PC-9 (cell line): ENCODE data around the gene GABARAPL2. TPM values are rescaled to one million over a fixed set of nuclear protein-coding genes. Genes with fewer than 3 reads are reported as not detected.
"Not testable (repeated sequence)": the region's sequence is repeated elsewhere in the genome, so short reads cannot be mapped to it uniquely, and the experiment has no call there.

Source experiments
- BruUV-seq: library from RNA; stranded (reverse); fragments of 400-500 nt; replicated peaks from 2 replicates; lab custom pipeline; 2021; lab: Mats Ljungman, UMichigan
- CTCF ChIA-PET: fragments of 300-600 bp; sonication (Branson Sonifier 250); formaldehyde crosslinking; loops from one replicate; lab custom pipeline; 2022; ENCODE audit warnings: antibody characterized with exemption; lab: Charles Lee
- POLR2A ChIA-PET: fragments of 300-600 bp; sonication (Branson Sonifier 250); formaldehyde crosslinking; loops from one replicate; lab custom pipeline; 2022; ENCODE audit warnings: antibody characterized with exemption; ENCODE audit not compliant: unreplicated experiment; lab: Charles Lee
- DNase-seq, 2 experiments: peaks; one replicate each; pipeline versions ENCODE4 v3.0.0 to v3.0.0-alpha.2; 2015 to 2022; ENCODE audit warnings: mixed read lengths in 1 of 2
- H2AFZ ChIP-seq: fragments of 200-600 bp; sonication (generic); 2 replicates; pipeline ENCODE4 v1.8.1; 2017; ENCODE audit warnings: antibody characterized with exemption
- H3F3A ChIP-seq: fragments of 200-600 bp; sonication (generic); 2 replicates; pipeline ENCODE4 v1.8.1; 2017; ENCODE audit warnings: antibody characterized with exemption, mild to moderate bottlenecking, low read depth; ENCODE audit not compliant: insufficient read depth
- H3K27ac ChIP-seq: fragments of 200-600 bp; sonication (generic); 2 replicates; pipeline ENCODE4 v1.6.1; 2016; ENCODE audit warnings: mixed run types
- H3K27me3 ChIP-seq: fragments of 200-600 bp; sonication (generic); 2 replicates; pipeline ENCODE4 v1.6.1; 2016; ENCODE audit warnings: low read depth, mixed run types; ENCODE audit not compliant: insufficient read depth
- H3K36me3 ChIP-seq: fragments of 200-600 bp; sonication (generic); 2 replicates; pipeline ENCODE4 v1.6.1; 2016; ENCODE audit warnings: low read depth, mixed run types
- H3K4me1 ChIP-seq: fragments of 200-600 bp; sonication (generic); replicated peaks from 2 replicates; pipeline ENCODE4 v1.6.1; 2016; ENCODE audit warnings: mixed run types; ENCODE audit not compliant: insufficient read depth
- H3K4me2 ChIP-seq: fragments of 200-600 bp; sonication (generic); 2 replicates; pipeline ENCODE4 v1.6.1; 2017; ENCODE audit warnings: mixed run types
- H3K4me3 ChIP-seq: fragments of 200-600 bp; sonication (generic); 2 replicates; pipeline ENCODE4 v1.6.1; 2016; ENCODE audit warnings: mixed run types
- H3K79me2 ChIP-seq: fragments of 200-600 bp; sonication (generic); 2 replicates; pipeline ENCODE4 v1.6.1; 2017; ENCODE audit warnings: low read depth, mixed run types
- H3K9me2 ChIP-seq: fragments of 200-600 bp; sonication (generic); 2 replicates; pipeline ENCODE4 v1.8.1; 2017; ENCODE audit warnings: mild to moderate bottlenecking; ENCODE audit not compliant: insufficient read depth
- H3K9me3 ChIP-seq: fragments of 200-600 bp; sonication (generic); 2 replicates; pipeline ENCODE4 v1.8.1; 2016; ENCODE audit warnings: low read depth; ENCODE audit not compliant: insufficient read depth
- H4K20me1 ChIP-seq: fragments of 200-600 bp; sonication (generic); 2 replicates; pipeline ENCODE4 v1.8.1; 2017; ENCODE audit not compliant: insufficient read depth
- CTCF ChIP-seq: fragments of 200-600 bp; sonication (generic); conservative IDR thresholded peaks from 2 replicates; pipeline ENCODE4 v1.6.1; 2017; ENCODE audit warnings: mixed run types, antibody characterized with exemption, mild to moderate bottlenecking, moderate library complexity
- EZH2 ChIP-seq: fragments of 200-600 bp; sonication (generic); IDR thresholded peaks from 2 replicates; pipeline ENCODE4 v1.8.0; 2017; ENCODE audit warnings: antibody characterized with exemption, low read depth
- intact Hi-C: fragments of 100-400 bp; cut with micrococcal nuclease; formaldehyde crosslinking; loops from one replicate; pipeline ENCODE4 v1.10.0; 2022; ENCODE audit not compliant: unreplicated experiment
- total RNA-seq: library from RNA; stranded (reverse); gene quantifications from 2 replicates; pipeline ENCODE4 v1.2.3, GENCODE V29; 2021

Gene GABARAPL2
- total RNA-seq, 1 experiment from 2014 or later = 103 TPM

GRCh38 chr16:75537776-75538175 lies 28.4 kb upstream of the GABARAPL2 start:
- no peaks in the 10 kb centered on the region for H3K79me2 ChIP-seq
- intact Hi-C loops = no loop called here
- no peak overlapping the region for H3K4me2 ChIP-seq
- POLR2A ChIA-PET = no interaction called here
- no peaks in the 10 kb centered on the region for H3K36me3 ChIP-seq
- no peak for TF ChIP-seq EZH2
- TF ChIP-seq CTCF = no peak
- CTCF ChIA-PET = no interaction called here
- H4K20me1 ChIP-seq = no peaks in the 10 kb centered on the region
- no peak overlapping the region for H3K27ac ChIP-seq
- H3K9me2 ChIP-seq = no peaks in the 10 kb centered on the region
- no TSS peak for BruUV-seq
- no peak overlapping the region for H3K4me3 ChIP-seq
- no peak for DNase-seq
- no peak overlapping the region for H2AFZ ChIP-seq
- H3F3A ChIP-seq = no peaks in the 10 kb centered on the region
- no peaks in the 10 kb centered on the region for H3K4me1 ChIP-seq
- H3K27me3 ChIP-seq = no peaks in the 10 kb centered on the region
- H3K9me3 ChIP-seq = no peaks in the 10 kb centered on the region

- H4K20me1 ChIP-seq, CTCF ChIA-PET, H3K9me3 ChIP-seq, H3K79me2 ChIP-seq, H3K9me2 ChIP-seq, H3K27ac ChIP-seq, H3K36me3 ChIP-seq, H3K4me2 ChIP-seq, DNase-seq, H3F3A ChIP-seq, POLR2A ChIA-PET, H3K27me3 ChIP-seq, H3K4me1 ChIP-seq, H3K4me3 ChIP-seq, H2AFZ ChIP-seq, intact Hi-C loops, BruUV-seq: not testable (repeated sequence)
These were observed 27.2 kb upstream of the GABARAPL2 start for GRCh38 chr16:75538882-75539565.

- ChIA-PET CTCF (no interaction called here), POLR2A (no interaction called here)
- Histone ChIP-seq H3K27me3 (no peaks in the 10 kb centered on the region), H2AFZ (no peak overlapping the region), H3F3A (no peaks in the 10 kb centered on the region), H3K9me2 (no peaks in the 10 kb centered on the region), H3K79me2 (no peaks in the 10 kb centered on the region), H3K9me3 (no peaks in the 10 kb centered on the region), H3K36me3 (no peaks in the 10 kb centered on the region), H3K27ac (no peak overlapping the region), H4K20me1 (no peaks in the 10 kb centered on the region), H3K4me3 (no peak overlapping the region), H3K4me2 (no peak overlapping the region), H3K4me1 (no peaks in the 10 kb centered on the region)
- no TSS peak for BruUV-seq
- TF ChIP-seq EZH2 (no peak), CTCF (no peak)
- no peak for DNase-seq
- intact Hi-C loops = no loop called here
These were observed 24.9 kb upstream of the GABARAPL2 start for GRCh38 chr16:75541236-75541635.

GRCh38 chr16:75542462-75542861 lies 23.7 kb upstream of the GABARAPL2 start:
- CTCF ChIA-PET, H3K4me3 ChIP-seq, H2AFZ ChIP-seq, H3K27me3 ChIP-seq, H3K4me2 ChIP-seq, H3F3A ChIP-seq, H3K27ac ChIP-seq, DNase-seq, intact Hi-C loops, H4K20me1 ChIP-seq, H3K9me3 ChIP-seq, H3K4me1 ChIP-seq, H3K79me2 ChIP-seq, H3K36me3 ChIP-seq, H3K9me2 ChIP-seq, POLR2A ChIA-PET, BruUV-seq: not testable (repeated sequence)

GRCh38 chr16:75545879-75546278 lies 20.3 kb upstream of the GABARAPL2 start:
- H3K9me3 ChIP-seq, H3K4me1 ChIP-seq, POLR2A ChIA-PET, H3K4me3 ChIP-seq, H3K27ac ChIP-seq, DNase-seq, intact Hi-C loops, H3K9me2 ChIP-seq, H3K27me3 ChIP-seq, H3F3A ChIP-seq, H4K20me1 ChIP-seq, H3K4me2 ChIP-seq, H2AFZ ChIP-seq, H3K36me3 ChIP-seq, H3K79me2 ChIP-seq, CTCF ChIA-PET, BruUV-seq: not testable (repeated sequence)
